HG03558 (cell line): Measurements from ENCODE around the gene HBZ.
"Not testable (repeated sequence)": the region's sequence is repeated elsewhere in the genome, so short reads cannot be mapped to it uniquely, and the experiment has no call there.

Experiments used
- ATAC-seq: cut with Tn5 transposase; IDR thresholded peaks from one replicate; pipeline ENCODE4 v1.9.1; 2021; ENCODE audit warnings: moderate number of reproducible peaks; ENCODE audit not compliant: unreplicated experiment; ENCODE audit errors: extremely low read depth

Gene HBZ

DNA sequence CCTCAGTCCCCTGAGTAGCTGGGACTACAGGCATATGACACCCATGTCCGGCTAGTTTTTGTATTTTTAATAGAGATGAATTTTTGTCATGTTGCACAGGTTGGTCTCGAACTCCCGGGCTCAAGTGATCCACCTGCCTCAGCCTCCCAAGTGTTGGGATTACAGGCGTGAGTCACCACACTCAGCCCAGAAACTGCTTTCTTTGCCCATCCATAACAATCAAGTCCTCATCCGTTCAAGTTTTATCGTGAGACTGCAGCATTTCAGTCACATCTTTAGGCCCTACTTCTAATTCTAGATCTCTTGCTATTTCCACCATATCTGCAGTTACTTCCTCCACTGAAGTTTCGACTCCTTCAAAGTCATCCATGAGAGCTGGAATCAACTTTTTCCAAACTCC lies 20.3 kb upstream of the HBZ start:
- no peak for ATAC-seq

DNA sequence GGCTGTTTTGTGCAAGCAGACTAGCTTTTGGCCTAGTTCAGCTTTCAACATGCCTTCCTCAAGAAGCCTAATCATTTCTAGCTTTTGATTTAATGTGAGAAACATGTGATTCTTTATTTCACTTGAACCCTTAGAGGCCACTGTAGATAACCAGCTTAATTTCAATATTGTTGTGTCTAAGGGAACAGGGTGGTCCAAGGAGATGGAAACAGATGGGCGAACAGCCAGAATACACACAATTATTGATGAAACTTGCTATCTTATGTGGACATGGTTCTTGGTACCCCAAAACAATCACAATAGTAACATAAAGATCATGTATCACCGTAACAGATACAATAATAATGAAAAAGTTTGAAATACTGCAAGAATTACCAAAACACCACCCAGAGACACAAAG lies 18.7 kb upstream of the HBZ start:
- no peak for ATAC-seq

DNA sequence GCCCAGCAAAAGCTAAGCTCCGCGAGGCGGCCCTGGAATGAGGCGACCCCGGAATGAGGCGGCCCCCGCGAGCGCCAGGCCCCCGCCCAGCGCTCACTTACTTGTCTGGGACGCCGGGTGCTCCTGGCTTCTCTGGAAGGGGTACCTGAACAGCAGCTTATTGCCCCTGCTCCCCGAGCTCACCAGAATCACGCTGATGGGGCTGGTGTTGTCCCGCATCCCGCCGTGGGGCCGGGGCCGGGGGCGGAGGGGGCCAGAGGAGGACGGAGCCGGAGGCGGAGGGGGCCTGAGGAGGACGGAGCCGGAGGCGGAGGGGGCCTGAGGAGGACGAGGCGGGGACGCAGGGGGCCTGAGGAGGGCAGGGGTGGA lies 14.4 kb upstream of the HBZ start:
- no peak for ATAC-seq

DNA sequence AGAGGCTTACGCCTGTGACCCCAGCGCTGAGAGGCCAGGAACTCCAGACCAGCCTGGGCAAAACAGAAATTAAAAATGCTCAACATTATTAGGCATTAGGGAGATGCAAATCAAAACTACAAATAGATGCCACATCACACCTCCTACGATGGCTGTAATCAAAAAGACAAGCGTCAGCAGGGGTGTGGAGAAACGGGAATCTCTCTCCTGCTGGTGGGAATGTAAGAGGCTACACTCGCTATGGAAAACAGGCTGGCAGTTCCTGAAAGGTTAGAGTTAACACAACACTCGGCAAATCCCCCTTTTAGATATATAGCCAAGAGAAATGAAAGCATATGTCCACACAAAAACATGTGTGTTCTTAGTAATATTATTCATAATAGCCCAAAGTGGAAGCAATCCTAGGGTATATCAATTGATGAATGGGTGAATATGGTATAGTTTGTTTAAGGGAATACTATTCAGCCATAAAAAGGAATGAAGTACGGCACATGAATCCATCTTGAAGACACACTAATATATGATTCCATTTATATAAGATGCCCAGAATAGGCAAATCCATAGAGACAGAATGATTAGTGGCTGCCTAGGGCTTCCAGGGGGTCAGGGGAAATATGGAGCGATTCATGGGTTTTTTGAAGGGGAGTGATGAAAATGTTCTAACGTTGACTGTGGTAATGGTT lies 12.1 kb upstream of the HBZ start:
- no peak for ATAC-seq

DNA sequence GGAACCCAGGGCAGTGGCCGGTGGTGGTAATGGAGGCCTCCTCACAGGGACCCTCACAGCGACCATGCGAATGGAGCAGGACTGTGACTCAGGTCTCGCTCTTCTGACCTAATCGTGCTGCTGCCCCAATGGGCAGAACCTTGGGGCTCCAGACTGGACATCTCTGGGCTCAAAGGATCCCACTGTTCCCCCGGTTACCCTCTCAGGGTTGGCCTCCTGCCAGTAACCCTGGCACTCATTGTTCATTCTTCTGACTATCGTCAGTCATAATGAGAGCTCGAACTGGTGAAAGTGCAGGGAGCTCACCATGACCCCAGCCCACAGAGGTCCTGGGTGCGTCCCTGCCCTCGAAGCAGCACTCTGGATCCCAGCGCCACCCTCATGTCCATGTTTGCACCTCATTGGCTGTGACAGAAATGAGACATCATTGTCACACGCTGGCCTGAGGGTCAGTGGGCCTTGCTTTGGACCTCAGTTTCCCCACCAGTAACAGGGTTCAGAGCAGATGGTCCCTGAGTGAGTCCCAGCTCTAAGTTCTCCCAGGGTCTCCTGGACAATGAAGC lies 10.0 kb upstream of the HBZ start:
- ATAC-seq = no peak

DNA sequence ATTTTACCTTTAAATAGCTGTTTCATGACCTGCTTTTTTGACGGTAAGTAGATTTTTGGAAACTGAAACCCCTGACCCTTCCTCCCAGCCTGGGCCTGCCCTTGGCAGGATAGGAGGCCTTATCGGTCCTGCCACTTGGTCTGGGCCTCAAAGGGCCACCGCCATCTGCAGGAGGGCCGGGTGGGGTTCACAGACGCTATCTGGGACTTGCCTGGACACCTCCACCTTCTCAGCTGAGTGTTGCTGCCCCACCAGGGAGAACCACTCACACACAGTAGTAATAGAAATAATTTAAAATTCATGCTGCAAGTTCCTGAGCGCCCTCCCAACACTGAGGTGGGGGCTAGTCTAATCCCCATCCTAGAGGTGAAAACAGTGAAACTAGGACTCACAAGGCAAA lies 9.4 kb upstream of the HBZ start:
- no peak for ATAC-seq

DNA sequence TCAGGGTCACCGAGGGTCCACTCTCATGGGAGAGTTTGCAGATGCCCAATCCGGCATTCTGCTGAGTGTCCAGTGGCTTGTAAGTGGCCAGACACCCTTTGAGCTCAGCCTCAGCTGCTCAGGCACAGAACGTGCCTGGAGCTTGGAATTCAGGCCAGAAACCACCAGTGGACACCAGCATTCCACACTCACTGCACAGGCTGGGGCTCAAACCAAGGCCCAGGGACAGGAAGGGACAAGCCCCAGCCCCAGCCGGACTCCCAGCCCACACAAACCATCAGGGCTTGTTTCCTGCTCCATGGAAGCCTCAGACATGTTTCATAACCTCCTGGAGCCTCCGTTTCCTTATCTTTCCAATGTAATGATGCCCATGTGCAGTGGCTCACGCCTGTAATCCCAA lies 9.0 kb upstream of the HBZ start:
- no peak for ATAC-seq

DNA sequence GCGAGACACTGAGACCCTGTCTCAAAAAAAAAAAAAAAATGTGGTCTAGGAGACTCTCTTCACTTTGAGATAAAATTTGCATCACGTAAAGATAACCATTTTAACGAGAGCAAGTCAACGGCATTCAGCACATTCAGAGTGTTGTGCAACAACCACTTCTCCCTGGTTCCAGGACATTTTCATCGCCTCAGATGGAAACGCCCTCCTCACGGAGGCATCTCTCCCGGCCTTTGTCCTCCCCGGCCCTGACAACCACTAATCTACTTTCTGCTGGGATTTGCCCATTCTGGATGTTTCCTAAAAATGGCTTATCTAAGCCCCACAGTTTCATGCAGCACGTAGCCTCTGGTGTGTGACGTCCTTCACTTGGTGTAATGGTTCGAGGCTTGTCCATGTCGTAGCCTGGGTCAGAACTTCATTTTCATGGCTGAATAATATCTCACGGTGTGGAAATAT lies 7.6 kb upstream of the HBZ start:
- no peak for ATAC-seq

DNA sequence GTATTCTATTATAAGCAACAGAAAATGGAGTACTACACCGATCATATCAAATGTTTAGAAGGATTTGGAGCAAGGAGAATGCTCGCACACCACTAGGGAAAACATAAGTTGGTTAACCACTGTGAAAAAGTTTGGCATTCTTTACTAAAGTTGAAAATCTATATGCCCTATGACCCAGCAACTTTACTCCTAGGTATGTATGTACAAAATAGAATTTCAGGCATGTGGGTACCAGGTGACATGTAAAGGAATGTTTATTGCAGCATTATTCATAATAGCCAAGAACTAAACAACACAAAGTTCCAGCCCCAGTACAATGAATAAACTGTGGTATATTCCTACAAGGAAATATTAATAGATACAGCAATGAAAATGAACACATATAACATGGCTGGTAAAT lies 5.8 kb upstream of the HBZ start:
- no peak for ATAC-seq

DNA sequence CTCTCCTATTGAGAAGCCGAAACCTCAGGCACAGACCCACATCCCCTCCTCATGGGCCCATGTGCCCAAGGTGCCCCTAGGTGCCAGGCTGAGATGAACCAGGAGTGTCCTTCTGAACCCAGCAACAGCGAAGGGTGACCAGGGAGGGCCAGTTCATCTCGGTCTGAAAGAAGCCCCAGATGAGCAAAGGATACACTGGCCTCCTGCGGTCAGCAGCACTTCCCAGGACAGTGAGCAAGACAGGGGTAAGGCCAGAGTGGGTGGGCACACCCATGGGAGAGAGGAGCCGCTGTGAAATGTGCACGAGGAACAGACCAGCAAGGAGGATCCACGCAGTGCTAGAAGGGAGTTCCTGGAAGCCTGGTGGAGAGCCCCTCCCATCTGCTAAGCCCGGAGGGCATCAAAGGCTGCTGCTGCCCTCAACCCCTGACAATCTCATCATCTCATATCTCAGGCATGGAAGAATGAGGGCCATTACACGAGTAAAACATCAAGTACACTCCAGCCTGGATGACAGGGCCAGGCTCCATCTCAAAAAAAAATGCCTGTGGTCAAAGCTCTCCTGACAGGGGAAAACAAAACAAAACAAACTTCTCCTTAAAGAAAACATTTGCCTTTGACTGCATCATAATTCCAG lies 3.3 kb upstream of the HBZ start:
- no peak for ATAC-seq

DNA sequence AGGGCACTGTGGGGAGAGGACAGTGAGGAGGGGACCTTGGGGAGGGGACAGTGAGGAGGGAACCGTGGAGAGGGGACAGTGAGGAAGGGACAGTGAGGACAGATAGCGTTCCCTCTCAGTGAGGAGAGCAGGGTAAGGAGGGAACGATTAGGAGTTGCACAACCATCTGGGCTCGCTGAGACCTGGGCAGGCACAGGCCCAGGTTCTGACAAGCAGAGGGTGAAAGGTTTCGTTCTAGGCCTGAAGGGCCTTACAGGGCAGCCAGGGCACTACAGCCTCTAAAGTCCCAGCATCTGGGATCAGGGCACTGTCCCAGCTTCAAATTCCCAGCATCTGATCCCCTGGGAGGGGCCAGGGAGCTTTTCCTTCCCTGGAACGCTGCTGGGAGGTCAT lies 681 bp downstream of the HBZ start:
- ATAC-seq = not testable (repeated sequence)

DNA sequence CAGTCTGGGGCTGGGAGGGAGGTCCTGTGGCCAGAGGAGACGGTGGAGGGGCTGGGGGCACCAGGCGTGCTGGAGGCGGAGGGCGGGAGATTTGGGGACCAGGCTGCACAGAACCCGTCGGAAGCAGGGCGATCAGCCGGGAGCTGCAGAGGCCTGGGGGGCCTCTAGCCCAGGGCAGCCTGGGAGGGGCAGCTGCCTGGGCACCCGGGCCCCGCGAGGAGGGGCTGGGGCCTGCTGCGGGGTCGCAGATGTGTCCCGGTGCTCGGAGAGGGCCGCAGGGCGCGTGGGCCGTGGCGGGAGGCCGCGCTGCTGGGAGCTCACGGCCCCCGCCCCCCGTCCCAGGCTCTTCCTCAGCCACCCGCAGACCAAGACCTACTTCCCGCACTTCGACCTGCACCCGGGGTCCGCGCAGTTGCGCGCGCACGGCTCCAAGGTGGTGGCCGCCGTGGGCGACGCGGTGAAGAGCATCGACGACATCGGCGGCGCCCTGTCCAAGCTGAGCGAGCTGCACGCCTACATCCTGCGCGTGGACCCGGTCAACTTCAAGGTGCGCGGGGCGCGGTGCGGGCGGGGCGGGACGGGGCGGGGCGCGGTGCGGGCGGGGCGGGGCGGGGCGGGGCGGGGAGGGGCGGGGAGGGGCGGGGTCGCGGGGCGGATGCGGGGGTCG lies 1.2 kb downstream of the HBZ start:
- not testable (repeated sequence) for ATAC-seq

DNA sequence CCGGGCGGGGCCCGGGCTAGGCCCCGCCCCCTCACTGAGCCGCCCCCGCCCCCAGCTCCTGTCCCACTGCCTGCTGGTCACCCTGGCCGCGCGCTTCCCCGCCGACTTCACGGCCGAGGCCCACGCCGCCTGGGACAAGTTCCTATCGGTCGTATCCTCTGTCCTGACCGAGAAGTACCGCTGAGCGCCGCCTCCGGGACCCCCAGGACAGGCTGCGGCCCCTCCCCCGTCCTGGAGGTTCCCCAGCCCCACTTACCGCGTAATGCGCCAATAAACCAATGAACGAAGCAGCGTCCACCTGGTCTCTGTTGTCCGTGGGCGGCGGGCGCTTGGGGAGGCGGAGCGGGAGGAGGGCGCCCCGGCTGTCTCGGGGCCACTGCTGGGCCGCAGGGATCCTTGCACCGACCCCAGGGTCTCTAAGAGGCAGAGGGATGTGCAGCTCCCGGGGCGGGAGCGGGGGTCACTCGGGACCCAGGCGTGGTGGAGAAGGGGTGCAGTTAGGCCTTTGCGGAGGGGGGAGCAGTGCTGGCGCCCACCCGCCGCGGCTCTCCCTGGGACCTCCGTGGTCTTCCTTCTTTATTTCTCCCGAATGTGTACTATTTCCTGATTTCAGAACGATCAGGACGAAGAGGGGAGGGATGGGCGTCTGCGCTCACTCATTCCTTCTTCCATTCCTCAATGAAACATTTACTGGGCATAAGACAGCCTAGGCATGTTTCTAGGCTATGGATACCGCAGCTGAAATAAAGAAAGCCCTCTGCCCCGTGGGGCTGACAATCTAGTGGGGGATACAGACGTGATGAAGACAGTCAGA lies 2.0 kb downstream of the HBZ start:
- no peak for ATAC-seq

DNA sequence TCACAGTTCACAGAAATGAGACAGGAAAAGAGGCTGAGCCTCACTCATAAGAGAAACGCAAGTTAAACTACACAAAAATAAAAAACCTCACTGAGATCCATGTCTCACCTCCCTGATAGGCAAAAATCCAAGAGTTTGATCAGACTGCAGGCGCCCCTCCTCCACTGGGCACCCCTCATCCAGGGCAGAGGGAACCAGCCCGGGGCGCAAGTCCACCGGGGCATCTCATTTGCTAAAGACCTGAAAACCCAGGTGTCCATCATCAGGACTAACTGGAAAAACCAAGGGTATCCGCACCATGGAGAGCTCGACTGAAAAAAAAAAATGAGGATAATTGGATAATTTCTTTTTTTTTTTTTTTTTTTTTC lies 2.6 kb downstream of the HBZ start:
- ATAC-seq = no peak

DNA sequence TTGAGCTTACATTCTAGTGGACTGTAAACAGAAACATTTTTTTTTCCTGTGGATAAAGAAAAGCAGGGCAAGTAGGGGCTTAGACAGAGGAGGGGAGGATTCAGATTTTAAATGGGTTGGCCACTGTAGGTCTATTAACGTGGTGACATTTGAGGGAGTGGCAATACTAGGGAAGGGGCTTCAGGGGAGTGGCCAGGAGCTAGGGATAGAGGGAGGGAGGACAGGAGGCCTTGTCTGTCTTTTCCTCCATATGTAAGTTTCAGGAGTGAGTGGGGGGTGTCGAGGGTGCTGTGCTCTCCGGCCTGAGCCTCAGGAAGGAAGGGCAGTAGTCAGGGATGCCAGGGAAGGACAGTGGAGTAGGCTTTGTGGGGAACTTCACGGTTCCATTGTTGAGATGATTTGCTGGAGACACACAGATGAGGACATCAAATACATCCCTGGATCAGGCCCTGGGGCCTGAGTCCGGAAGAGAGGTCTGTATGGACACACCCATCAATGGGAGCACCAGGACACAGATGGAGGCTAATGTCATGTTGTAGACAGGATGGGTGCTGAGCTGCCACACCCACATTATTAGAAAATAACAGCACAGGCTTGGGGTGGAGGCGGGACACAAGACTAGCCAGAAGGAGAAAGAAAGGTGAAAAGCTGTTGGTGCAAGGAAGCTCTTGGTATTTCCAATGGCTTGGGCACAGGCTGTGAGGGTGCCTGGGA lies 6.8 kb downstream of the HBZ start:
- ATAC-seq = no peak

DNA sequence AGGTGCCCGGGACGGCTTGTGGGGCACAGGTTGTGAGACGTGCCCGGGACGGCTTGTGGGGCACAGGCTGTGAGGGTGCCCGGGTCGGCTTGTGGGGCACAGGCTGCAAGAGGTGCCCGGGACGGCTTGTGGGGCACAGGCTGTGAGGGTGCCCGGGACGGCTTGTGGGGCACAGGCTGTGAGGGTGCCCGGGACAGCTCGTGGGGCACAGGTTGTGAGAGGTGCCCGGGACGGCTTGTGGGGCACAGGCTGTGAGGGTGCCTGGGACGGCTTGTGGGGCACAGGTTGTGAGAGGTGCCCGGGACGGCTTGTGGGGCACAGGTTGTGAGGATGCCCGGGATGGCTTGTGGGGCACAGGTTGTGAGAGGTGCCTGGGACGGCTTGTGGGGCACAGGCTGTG lies 7.8 kb downstream of the HBZ start:
- ATAC-seq = not testable (repeated sequence)

DNA sequence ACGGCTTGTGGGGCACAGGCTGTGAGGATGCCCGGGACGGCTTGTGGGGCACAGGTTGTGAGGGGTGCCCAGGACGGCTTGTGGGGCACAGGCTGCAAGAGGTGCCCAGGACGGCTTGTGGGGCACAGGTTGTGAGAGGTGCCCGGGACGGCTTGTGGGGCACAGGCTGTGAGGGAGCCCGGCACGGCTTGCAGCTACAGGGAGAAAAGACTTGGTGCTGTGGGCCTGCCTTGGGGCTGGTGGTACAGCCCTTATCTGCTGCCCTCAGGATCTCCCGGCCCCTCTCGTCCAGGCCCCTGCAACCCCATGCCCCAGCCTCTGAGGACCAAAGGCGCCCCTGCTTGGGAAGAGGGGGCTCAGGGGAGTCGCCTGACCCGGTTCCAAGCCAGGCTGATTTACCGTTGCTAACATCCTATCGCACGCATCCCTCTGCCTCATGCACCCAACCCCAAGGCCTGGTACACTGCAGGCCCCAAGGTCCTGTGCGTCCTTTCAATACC lies 8.3 kb downstream of the HBZ start:
- ATAC-seq = no peak

DNA sequence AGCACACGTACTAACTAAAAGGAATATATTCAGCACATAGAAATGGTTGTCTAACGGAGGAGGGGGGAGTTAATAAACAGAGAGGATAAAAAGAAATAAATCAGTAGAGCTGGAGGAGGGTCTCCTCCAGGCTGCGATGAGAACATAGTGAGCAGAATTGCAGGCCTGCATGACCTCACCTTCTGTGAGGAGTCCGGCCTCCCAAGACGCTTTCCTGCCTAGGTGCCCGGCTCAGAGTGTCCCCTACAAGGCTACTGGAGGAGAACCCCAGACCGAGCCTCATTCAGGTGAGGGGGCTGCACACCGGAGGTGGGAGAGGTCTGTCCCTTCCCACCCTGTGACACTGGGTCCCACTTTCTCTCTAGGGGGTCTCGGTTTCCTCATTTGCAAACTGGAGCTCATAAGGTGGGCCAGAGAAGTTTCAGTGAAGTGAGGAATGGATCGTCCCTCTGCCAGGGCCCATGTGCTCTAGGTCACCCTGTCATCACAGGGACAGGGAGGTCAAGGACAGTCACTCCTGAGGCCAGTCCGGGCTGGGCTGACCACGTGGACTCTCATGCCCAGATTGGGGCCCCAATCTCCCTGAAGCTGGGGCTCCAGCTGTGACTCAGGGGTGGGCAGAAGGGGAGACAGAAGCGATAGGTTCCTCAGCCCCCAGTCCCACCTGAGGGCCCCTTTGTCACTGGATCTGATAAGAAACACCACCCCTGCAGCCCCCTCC lies 10.0 kb downstream of the HBZ start:
- no peak for ATAC-seq

DNA sequence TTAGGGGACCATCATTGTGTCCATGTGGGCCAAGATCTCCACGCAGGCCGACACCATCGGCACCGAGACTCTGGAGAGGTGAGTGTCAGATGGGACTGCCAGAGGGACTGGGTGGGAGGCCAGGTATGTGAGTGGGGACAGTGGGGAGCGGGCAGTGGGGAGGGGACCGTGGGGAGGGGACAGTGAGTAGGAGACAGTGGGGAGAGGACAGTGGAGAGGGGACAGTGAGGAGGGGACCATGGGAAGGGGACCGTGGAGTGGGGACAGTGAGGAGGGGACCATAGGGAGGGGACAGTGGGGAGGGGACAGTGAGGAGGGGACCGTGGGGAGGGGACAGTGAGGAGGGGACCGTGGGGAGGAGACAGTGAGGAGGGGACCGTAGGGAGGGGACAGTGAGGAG lies 10.7 kb downstream of the HBZ start:
- not testable (repeated sequence) for ATAC-seq
